Mesothelial cell of epicardium (in vitro differentiated cells): ENCODE results near the gene MLEC. TPM values are rescaled to one million over a fixed set of nuclear protein-coding genes. Genes with fewer than 3 reads are reported as not detected.

Experiments
- DNase-seq, 2 experiments: peaks; one replicate each; pipeline ENCODE4 v3.0.0; 2021; ENCODE audit warnings: low spot score in 2 of 2; ENCODE audit not compliant: unreplicated experiment in 2 of 2
- H3K27ac Mint-ChIP-seq: 2 replicates; pipeline ENCODE4 v1.8.0; 2021; ENCODE audit warnings: mixed read lengths
- H3K27me3 Mint-ChIP-seq: 2 replicates; pipeline ENCODE4 v1.8.0; 2021; ENCODE audit warnings: low read depth, mixed read lengths
- H3K36me3 Mint-ChIP-seq: 2 replicates; pipeline ENCODE4 v1.8.0; 2021; ENCODE audit warnings: mixed read lengths
- H3K4me1 Mint-ChIP-seq: 2 replicates; pipeline ENCODE4 v1.8.0; 2021; ENCODE audit warnings: mixed read lengths
- H3K4me3 Mint-ChIP-seq: 2 replicates; pipeline ENCODE4 v1.8.0; 2021; ENCODE audit warnings: mild to moderate bottlenecking, moderate library complexity, mixed read lengths
- H3K9me3 Mint-ChIP-seq: 2 replicates; pipeline ENCODE4 v1.8.0; 2021; ENCODE audit warnings: mixed read lengths
- CTCF ChIP-seq: fragments of 200-600 bp; sonication (generic); IDR thresholded peaks from one replicate; pipeline ENCODE4 v1.5.0; 2021; ENCODE audit warnings: antibody characterized with exemption; ENCODE audit not compliant: unreplicated experiment
- total RNA-seq: library from RNA; stranded (reverse); gene quantifications from 3 replicates; pipeline ENCODE4 v1.2.1, GENCODE V29; 2021

The MLEC gene
- total RNA-seq, 1 donor from 2014 or later = 174 TPM

- Mint-ChIP-seq H3K4me3 (no peak overlapping the region), H3K27me3 (no peaks in the 10 kb centered on the region), H3K36me3 (no peaks in the 10 kb centered on the region), H3K9me3 (no peaks in the 10 kb centered on the region), H3K27ac (no peak overlapping the region), H3K4me1 (no peaks in the 10 kb centered on the region)
- no peak for TF ChIP-seq CTCF
- DNase-seq = no peak
Observed at GRCh38 chr12:120744922-120745493, 58.1 kb downstream of the MLEC start.

- H3K36me3 Mint-ChIP-seq = no peaks in the 10 kb centered on the region
- no peaks in the 10 kb centered on the region for H3K4me1 Mint-ChIP-seq
- H3K27ac Mint-ChIP-seq = no peak overlapping the region
- H3K4me3 Mint-ChIP-seq = no peak overlapping the region
- no peak for DNase-seq
- no peak for TF ChIP-seq CTCF
- H3K27me3 Mint-ChIP-seq = no peaks in the 10 kb centered on the region
- no peaks in the 10 kb centered on the region for H3K9me3 Mint-ChIP-seq
Observed at GRCh38 chr12:120748242-120748641, 61.3 kb downstream of the MLEC start.

GRCh38 chr12:120749256-120749655 lies 62.3 kb downstream of the MLEC start:
- Mint-ChIP-seq H3K27me3 (no peaks in the 10 kb centered on the region), H3K9me3 (peaks cover 3% of the 10 kb centered on the region), H3K4me1 (no peaks in the 10 kb centered on the region), H3K27ac (no peak overlapping the region), H3K36me3 (no peaks in the 10 kb centered on the region), H3K4me3 (no peak overlapping the region)
- DNase-seq = no peak
- no peak for TF ChIP-seq CTCF

- TF ChIP-seq CTCF = no peak
- H3K36me3 Mint-ChIP-seq = peaks cover 4% of the 10 kb centered on the region
- no peak for DNase-seq
- H3K27ac Mint-ChIP-seq = no peak overlapping the region
- no peaks in the 10 kb centered on the region for H3K4me1 Mint-ChIP-seq
- H3K27me3 Mint-ChIP-seq = no peaks in the 10 kb centered on the region
- H3K9me3 Mint-ChIP-seq = peaks cover 13% of the 10 kb centered on the region
- no peak overlapping the region for H3K4me3 Mint-ChIP-seq
Observed at GRCh38 chr12:120750806-120751205, 63.9 kb downstream of the MLEC start.

GRCh38 chr12:120751389-120751788 lies 64.4 kb downstream of the MLEC start:
- DNase-seq = no peak
- Mint-ChIP-seq H3K36me3 (peaks cover 4% of the 10 kb centered on the region), H3K9me3 (peaks cover 13% of the 10 kb centered on the region), H3K4me1 (no peaks in the 10 kb centered on the region), H3K27ac (no peak overlapping the region), H3K4me3 (no peak overlapping the region), H3K27me3 (no peaks in the 10 kb centered on the region)
- no peak for TF ChIP-seq CTCF

Other genes with a start within 250 kb of the MLEC start
- 229 to 242 TPM (median 230 TPM) in 3 replicates for gene COX6A1, start 249.0 kb upstream of the MLEC start, total RNA-seq
- 22.3 to 25.3 TPM (median 23.5 TPM) in 3 replicates for gene TRIAP1, start 240.8 kb upstream of the MLEC start, total RNA-seq
- gene GATC, start 240.7 kb upstream of the MLEC start, total RNA-seq = 27.5 to 30.8 TPM (median 29.7 TPM) in 3 replicates
- 197 to 203 TPM (median 199 TPM) in 3 replicates for gene SRSF9, start 217.4 kb upstream of the MLEC start, total RNA-seq
- 249 to 260 TPM (median 258 TPM) in 3 replicates for gene DYNLL1, start 191.0 kb upstream of the MLEC start, total RNA-seq
- 28.5 to 29.1 TPM (median 28.9 TPM) in 3 replicates for gene COQ5, start 158.0 kb upstream of the MLEC start, total RNA-seq
- gene RNF10, start 152.8 kb upstream of the MLEC start, total RNA-seq = 150 to 160 TPM (median 151 TPM) in 3 replicates
- gene POP5, start 105.7 kb upstream of the MLEC start, total RNA-seq = 32.6 to 38.6 TPM (median 33.7 TPM) in 3 replicates
- gene CABP1, start 46.5 kb upstream of the MLEC start, total RNA-seq = 0.43 to 1.1 TPM (median 0.55 TPM) in 3 replicates
- 35.0 to 36.0 TPM (median 35.1 TPM) in 3 replicates for gene UNC119B, start 23.3 kb downstream of the MLEC start, total RNA-seq
- gene ACADS, start 38.7 kb downstream of the MLEC start, total RNA-seq = 11.9 to 12.8 TPM (median 11.9 TPM) in 3 replicates
- 75.6 to 83.4 TPM (median 79.8 TPM) in 3 replicates for gene SPPL3, start 217.2 kb downstream of the MLEC start, total RNA-seq